Glutamatergic neuron (in vitro differentiated cells): Measurements from ENCODE around the gene TLX2. TPM values are rescaled to one million over a fixed set of nuclear protein-coding genes. Genes with fewer than 3 reads are reported as not detected.

ENCODE experiments used
- DNase-seq: peaks from one replicate; pipeline ENCODE4 v3.0.0; 2022
- H3K27ac Mint-ChIP-seq: one replicate; pipeline ENCODE4 v1.8.0; 2020; ENCODE audit warnings: mild to moderate bottlenecking, mixed read lengths, inconsistent platforms; ENCODE audit not compliant: unreplicated experiment
- H3K27me3 Mint-ChIP-seq: one replicate; pipeline ENCODE4 v1.8.0; 2020; ENCODE audit warnings: mild to moderate bottlenecking, moderate library complexity, mixed read lengths, inconsistent platforms; ENCODE audit not compliant: unreplicated experiment
- H3K36me3 Mint-ChIP-seq: one replicate; pipeline ENCODE4 v1.8.0; 2020; ENCODE audit warnings: mild to moderate bottlenecking, mixed read lengths, inconsistent platforms; ENCODE audit not compliant: unreplicated experiment
- H3K4me1 Mint-ChIP-seq: one replicate; pipeline ENCODE4 v1.8.0; 2020; ENCODE audit warnings: mild to moderate bottlenecking, low read depth, mixed read lengths, inconsistent platforms; ENCODE audit not compliant: unreplicated experiment
- H3K4me3 Mint-ChIP-seq: one replicate; pipeline ENCODE4 v1.8.0; 2020; ENCODE audit warnings: mild to moderate bottlenecking, mixed read lengths, inconsistent platforms; ENCODE audit not compliant: unreplicated experiment
- H3K9me3 Mint-ChIP-seq: one replicate; pipeline ENCODE4 v1.8.0; 2020; ENCODE audit warnings: mild to moderate bottlenecking, moderate library complexity, mixed read lengths, inconsistent platforms; ENCODE audit not compliant: unreplicated experiment
- CTCF ChIP-seq: fragments of 200-600 bp; sonication (generic); IDR thresholded peaks from one replicate; pipeline ENCODE4 v1.5.0; 2021; ENCODE audit not compliant: partially characterized antibody, unreplicated experiment
- total RNA-seq: library from RNA; stranded (reverse); fragmentation: NEBNext Ultra II Directional; extraction: Animal tissue kit (Norgen Biotek cat#: 25700); gene quantifications from one replicate; pipeline ENCODE4 v1.2.1, GENCODE V29; 2021; ENCODE audit not compliant: unreplicated experiment

Gene TLX2
- total RNA-seq, 1 donor from 2014 or later: 21.2 TPM

- H3K27ac Mint-ChIP-seq: peak overlapping the region; percentile 23
- H3K4me3 Mint-ChIP-seq: peak overlapping the region; percentile 99
- H3K27me3 Mint-ChIP-seq: peaks cover 37% of the 10 kb centered on the region
- DNase-seq: no peak
- peaks cover 42% of the 10 kb centered on the region for H3K4me1 Mint-ChIP-seq
- H3K9me3 Mint-ChIP-seq: peaks cover 18% of the 10 kb centered on the region
- peaks cover 9% of the 10 kb centered on the region for H3K36me3 Mint-ChIP-seq
- no peak for TF ChIP-seq CTCF
Observed at GRCh38 chr2:74551530-74551929, 37.3 kb downstream of the TLX2 start.

- Mint-ChIP-seq H3K4me1 (peaks cover 40% of the 10 kb centered on the region), H3K27ac (peak overlapping the region; percentile 88), H3K4me3 (peak overlapping the region; percentile 99), H3K27me3 (peaks cover 40% of the 10 kb centered on the region), H3K9me3 (peaks cover 18% of the 10 kb centered on the region), H3K36me3 (peaks cover 9% of the 10 kb centered on the region)
- TF ChIP-seq CTCF: no peak
- no peak for DNase-seq
Observed at GRCh38 chr2:74551942-74552913, 38.0 kb downstream of the TLX2 start.

GRCh38 chr2:74552914-74553811 is 38.9 kb downstream of the TLX2 start:
- peak overlapping the region; percentile 91 for H3K27ac Mint-ChIP-seq
- peaks cover 9% of the 10 kb centered on the region for H3K36me3 Mint-ChIP-seq
- H3K27me3 Mint-ChIP-seq: peaks cover 39% of the 10 kb centered on the region
- peak overlapping the region; percentile 99 for H3K4me3 Mint-ChIP-seq
- no peak for TF ChIP-seq CTCF
- DNase-seq: peak; percentile 50
- H3K9me3 Mint-ChIP-seq: peaks cover 15% of the 10 kb centered on the region
- H3K4me1 Mint-ChIP-seq: peaks cover 32% of the 10 kb centered on the region

GRCh38 chr2:74553892-74554819 is 39.9 kb downstream of the TLX2 start, which contains the start of the genes DOK1 and LOXL3:
Gene DOK1, plus strand, starts transcription at chr2:74554720. Its CDS starts 35 bp downstream, at chr2:74554755.
Gene LOXL3, minus strand, starts transcription at chr2:74553942. Its CDS starts 1,308 bp downstream, at chr2:74552634.
- Mint-ChIP-seq H3K36me3 (peaks cover 9% of the 10 kb centered on the region), H3K4me1 (peaks cover 28% of the 10 kb centered on the region), H3K27me3 (peaks cover 35% of the 10 kb centered on the region), H3K9me3 (peaks cover 13% of the 10 kb centered on the region), H3K27ac (peak within 1 kb of the TSS; percentile 91), H3K4me3 (peak within 1 kb of the TSS; percentile 99)
- DNase-seq: peak; percentile 89
- no peak for TF ChIP-seq CTCF
